ENCODE data around the gene SCARB1.

The SCARB1 gene

DNA sequence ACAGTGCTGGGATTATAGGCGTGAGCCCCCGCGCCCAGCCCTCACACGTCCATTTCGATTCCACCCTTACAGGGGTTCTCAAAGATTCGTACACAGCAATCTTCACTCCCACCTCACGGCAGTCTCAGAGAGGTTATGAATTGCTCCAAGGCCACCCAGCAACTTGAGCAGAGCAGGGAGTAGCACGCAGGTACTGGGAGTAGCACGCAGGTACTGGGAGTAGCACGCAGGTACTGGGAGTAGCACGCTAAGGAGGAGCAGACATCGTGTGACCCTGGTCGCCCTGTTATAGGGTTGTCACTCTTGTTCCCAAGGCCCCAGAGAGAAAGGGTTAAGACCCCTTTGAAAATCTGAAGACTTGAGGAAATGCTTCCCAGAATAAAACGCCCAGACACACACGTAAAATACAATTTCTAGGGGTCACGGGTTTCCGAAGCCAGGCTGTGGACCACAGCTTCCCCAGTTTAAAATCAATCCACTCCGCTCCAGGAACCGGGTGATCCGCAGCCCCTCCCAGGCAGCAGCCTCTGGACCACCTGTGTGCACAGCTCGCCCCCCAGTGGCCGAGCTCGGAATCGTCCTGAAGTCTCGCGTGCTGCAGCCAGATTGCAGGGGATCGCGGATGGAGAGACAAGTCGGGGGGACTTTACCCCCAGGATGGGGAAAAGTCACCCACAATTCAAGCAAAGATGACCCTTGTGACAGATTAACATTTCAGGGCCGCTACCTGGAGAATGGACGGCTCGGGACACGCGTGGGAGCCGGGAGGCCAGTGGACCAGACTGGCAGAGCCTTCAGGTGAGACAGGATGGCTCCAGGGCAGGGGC lies 92.0 kb downstream of the SCARB1 start:
- peak; percentile 82 for DNase-seq

DNA sequence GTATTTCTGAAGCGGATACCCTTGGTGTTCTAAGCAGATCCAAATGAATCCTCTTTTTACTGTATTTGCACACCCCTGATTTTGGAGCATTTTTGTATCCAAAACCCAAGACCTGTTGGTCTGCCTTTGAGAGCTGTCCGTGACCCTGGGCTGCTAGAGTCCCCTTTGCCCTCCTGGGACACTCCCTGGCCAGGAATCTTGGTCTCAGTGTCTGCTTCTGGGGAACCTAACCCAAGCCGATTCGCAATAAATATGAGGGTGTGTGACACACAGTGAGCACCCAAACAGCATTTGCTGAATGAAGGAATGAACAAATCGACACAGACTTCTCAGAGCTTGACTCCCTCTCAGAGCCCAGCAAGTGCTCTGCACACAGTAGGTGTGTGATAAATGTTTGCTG lies 92.9 kb downstream of the SCARB1 start:
- no peak for DNase-seq

DNA sequence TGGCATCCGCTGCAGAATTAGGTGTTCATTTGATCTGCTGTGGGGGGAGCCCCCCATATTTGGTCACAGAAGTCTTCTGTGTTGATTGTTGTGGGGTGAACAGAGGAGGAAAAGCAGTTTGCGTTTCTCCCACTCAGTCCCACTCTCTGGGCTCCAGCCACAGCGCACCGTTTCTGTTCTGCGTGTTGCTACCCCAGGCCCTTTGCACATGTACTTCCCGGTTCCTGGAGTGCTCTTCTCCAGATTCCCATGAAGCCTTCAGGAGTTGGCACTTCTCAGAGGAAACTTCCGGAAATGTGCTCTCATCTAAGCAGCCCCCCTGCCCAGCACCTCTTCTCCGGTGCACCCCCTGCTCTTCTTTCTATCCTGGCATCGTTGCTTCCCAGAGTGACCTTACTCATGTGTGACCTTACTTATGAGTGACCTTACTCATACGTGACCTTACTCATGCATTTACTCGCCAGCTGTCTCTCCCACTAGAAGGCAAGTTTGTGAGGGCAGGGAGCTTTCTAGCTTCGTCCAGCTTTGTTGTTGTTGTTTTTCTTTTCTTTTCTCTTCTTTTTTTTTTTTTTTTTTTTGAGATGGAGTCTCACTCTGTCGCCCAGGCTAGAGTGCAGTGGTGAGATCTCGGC lies 93.7 kb downstream of the SCARB1 start:
- DNase-seq = no peak

DNA sequence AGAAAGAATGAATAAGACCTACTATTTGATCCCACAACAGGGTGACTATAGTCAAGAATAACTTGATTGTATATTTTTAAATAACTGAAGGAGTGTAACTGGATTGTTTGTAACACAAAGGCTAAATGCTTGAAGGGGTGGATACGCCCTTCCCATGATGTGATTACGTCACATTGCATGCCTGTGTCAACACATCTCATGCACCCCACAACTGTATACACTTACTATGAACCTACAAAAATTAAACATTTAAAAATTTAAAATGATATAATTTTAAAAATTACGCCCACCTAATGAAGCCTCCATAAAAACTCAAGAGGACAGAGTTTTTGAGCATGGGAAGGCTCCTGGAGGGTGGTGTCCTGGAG lies 94.5 kb downstream of the SCARB1 start:
- DNase-seq = no peak

DNA sequence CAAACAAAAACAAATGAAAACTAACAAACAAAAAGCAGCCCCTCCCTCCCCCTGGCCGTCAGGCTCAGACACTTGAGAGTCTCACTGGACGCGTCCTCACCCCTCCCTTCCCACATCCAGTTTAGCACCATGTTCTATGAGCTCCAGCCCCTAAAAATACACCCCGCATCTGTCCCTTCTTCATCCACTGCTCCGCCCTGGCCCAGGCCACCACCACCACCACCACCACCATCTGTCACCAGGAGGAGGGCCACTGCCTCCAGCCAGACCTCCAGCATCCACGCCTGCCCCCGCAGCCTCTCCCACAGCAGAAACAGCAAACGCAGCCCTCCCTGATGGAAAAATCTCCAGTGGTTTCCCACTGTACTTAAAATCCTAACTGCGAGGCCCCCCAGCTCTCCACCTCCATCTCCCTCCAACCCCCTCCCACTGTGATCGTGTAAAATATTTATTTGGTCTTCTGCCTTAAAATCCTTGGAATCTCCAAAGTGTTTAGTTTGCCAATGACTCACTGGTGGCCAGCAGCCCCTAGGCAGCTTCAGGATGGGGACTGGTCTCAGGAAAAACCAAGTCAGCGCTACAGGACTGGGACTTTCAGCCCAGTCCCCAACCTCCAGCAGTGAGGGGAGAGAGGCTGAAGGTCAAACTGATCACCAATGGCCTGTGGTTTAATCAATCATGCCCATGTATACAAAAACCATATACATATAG lies 95.1 kb downstream of the SCARB1 start:
- DNase-seq = no peak

DNA sequence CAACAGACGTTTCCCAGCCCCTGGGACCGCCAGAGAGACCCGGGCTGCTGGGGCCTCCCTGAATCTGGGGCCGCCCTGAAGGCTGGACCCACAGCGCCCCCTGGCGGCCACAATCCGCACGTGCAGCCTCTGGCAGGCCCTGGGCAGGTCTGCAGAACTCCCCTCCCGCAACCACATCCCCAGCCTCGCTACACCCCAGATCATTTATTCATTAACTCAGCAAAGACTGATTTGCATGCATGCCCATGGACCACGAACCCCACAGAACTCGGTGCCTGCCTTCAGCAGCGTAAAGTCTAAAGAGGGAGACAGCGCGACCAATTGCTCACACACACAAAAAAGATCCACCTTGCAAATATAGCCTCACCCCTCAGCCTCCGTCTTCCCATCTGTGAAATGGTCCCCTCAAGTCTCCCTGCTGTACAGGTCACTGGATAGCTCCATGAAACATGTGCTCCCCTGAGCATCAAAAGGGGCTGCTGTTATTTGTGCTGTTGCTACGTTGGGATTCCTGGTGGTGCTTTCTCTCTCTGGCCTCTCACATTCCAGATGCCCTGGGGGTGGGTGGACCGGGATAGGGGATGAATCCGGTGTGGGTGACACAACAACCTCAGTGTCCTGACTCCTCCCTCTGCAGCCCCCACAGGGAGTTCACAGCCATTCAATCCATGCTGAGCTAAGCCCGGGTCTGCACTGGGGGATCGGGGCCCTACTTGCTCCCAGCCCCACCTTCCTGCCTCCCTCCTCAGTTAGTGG lies 96.4 kb downstream of the SCARB1 start:
- peak; percentile 83 for DNase-seq

DNA sequence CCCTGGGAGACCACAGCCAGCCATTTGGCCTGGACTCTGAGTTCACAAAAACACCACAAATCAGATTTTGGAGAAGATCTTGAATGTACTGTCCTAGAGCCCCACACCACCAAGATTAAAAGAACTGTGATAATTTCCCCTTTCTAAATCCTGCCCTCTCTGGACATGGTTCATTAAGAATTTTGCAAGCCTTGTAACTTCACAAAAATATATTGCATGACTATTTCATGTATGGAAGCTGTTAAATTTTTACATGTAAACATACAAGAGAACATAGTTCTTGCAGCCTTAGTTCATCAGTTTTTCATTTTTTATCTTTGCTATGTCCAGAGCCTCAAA lies 97.0 kb downstream of the SCARB1 start:
- DNase-seq = no peak

DNA sequence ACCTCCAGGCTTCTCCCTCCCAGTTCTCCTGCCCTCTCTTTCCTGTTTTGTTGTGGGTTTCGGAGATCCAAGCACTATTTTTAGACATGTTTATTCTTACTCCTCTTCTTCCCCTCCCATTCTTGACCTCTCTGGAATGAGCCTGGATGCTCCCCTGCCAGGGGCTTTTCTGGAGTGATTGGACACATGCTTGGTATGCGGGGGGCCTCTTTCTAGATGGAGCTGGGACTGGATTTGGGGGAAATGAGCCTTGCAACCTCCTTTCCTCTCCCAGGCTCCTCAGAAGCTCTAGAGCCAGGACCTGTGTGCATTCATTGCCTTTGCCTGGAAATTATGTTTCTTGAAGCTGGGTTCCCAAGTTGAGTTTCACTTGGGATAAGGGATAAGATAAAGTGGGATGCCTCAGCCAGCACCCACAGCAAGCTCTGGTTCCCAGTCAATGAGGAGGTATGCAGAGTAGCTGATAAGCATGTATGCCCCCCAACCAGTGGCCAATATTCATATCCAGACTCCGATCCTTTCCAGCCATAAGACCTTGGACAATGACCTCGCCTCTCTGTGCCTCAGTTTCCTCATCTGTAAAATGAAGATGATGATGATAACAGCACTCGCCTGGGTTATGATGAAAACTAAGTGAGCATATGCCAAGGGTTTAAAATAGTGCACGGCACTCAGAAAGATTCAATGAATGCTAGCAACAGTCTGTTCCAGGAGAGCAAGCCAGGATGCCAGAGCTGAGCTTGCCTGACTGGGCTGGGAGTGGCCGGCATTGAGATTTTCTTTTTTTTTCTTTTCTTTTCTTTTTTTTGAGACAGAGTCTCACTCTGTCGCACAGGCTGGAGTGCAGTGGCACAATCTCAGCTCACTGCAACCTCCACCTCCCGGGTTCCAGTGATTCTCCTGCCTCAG lies 97.8 kb downstream of the SCARB1 start:
- DNase-seq = no peak

DNA sequence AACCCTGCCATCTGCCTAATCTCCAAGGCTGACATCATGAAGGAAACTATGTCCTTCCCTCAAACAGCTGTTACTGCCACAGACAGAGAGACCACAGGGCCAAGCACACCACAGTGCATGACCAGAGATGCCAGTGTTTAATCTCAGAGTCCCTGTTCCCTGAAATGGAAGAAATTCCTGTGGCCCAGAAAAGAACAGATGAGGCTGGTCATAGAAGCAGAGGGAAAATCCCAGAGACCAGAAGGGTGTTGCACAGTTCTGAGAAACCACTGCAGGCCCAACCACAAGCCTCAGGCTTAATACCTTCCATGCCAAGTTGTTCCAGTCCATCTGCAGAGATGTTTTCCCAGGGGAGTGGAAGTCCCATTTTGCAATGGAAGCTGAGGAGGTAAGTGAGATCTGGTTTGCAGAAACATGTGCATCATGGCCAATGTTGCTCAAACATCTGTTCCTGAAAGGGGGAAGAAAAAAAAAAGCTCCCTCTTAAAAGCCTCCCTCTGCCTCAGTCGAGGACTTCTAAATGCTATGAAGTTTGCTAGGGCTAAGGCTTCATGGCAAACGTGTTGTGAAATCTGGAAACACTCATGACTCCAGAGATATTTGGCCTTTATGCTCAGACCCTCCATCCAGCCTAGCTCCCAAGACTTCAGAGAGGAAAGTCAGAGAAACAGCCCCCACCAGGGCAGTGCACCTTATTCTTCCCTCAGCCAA lies 98.6 kb downstream of the SCARB1 start:
- peak; percentile 89 for DNase-seq

DNA sequence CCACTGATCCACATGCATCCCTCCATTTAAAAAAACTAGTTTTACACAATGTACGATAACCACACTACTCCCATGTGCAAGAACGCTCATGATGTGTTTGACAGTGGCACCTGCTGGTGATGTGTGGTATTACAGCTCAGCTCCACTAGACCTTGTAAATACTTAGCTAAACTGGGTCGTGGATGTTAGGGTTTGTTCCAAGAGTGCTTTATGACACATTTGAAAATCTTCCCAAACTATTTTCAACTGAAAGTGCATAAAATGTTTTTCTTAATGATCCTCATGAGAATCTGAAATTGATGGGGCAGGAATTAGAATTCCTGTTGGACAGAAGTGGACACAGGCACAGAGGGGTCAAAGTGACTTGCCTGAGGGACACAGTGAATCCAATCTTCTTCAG lies 99.2 kb downstream of the SCARB1 start:
- peak; percentile 27 for DNase-seq

DNA sequence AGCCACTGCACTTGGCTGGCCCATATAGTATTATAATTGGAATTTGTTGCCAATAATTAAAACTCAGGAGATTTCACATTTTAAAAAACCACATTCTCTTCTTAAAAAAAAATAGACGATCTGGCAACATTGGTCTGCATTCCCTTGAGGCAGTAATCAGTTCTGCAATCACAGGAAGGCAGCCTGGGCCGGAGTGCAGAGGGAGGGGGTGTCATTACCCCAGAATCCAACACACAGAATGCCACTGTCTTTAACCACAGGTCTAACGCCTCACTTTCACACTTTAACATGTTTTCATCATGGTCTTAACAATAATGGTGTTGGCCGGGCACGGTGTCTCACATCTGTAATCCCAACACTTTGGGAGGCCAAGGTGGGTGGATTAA lies 100.1 kb downstream of the SCARB1 start:
- no peak for DNase-seq

DNA sequence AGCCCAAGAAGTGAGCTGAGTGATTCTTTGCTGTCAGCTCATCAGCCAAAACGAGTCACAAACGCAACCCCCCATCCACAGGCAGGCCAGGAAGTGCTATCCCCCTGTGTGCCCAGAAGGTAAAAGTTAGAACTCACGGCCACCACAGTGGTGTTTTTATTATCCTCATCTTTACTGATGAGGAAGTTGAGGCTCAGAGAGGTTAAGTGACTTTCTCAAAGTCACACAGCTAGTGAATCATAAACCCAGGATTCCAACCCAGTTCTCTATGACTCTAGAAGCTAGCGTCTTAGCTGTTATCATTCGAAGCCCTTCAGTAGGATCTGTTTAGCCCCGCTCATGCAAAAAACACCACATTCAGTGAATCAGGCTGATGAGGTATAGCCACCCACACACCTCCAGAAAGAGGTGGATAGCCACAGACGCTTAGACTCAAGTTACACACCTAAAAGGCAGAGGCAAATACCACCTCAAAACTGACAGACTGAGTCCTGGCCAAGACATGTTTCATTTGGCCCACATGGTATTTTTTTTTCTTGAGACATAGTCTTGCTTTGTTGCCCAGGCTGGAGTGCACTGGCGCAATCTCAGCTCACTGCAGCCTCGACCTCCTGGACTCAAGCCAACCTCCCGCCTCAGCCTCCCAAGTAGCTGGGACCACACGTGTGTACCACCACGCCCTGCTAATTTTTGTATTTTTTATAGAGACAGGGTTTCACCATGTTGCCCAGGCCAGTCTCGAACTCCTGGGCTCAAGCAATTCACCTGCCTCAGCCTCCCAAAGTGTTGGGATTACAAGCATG lies 100.7 kb downstream of the SCARB1 start:
- no peak for DNase-seq

DNA sequence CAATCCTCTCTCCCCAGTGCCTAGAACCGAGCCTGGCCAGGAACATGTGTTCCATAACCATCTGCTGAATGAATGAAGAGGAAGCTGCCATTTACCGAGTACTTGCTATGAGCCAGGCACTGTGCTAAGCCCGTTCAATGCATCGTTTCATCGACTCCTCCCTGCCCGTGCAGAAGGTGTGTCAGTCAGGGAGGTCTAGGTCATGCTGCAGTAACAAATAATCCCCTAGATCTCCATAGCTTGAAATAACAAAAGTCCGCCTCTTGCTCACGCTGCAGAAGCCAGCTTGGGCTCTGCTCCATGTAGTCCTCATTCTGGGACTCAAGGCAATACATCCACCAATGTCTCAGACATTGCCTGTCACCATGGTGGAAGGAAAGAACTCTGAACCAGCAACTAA lies 101.3 kb downstream of the SCARB1 start:
- DNase-seq = no peak

DNA sequence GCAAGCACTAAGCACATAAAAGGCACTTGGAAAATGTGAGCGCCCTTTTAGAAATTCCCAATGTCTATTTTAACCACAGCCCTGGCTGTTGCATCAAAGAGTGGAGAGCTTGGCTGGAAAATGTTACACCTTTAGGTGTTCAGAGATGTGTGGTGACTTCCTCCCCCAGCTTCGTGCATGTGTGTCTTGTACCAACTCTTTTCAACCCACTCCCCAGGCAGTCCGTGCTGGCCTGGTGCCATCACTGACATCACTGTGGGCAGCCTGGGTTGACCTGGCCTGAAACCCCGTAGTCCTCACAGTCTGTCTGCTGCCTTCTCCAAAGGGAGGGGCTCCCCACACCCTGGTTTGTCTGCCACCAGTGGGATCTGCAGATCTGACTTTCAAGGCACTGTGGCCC lies 101.8 kb downstream of the SCARB1 start:
- DNase-seq = no peak

DNA sequence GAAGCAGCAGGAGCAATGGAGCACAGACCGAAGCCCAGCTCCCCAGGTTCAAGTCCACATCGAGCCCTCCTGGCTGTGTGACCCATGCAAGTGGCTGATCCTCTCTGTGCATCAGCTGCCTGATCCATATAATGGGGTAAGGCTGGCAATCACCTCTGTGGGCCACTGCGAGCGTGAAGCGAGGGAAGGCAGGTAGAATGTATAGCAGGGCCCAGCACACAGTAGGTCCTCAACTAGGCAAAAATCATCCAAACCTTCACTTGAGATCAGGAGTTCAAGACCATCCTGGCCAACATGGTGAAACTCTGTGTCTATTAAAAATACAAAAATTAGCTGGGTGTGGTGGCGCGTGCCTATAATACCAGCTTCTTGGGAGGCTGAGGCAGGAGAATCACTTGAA lies 102.6 kb downstream of the SCARB1 start:
- DNase-seq = no peak

DNA sequence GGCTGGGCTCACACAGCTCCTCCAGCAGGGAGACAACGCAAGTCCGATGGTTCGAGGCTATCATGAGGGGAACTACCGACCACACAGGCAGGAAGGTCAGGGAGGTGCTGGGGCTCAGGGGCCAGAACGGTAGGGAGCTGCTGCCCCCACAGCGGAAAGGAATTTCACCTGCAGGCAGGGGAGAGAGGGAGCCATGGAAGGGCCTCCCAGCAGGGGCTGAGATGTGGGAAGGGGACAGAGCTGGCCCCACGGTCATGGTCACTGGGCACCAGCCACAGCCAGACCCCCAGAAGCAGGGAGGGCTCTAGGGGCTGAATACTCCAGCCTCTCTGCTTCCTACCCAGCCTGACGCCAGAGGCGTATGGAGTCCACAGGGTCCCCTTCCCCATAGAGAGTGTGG lies 103.1 kb downstream of the SCARB1 start:
- DNase-seq = no peak

DNA sequence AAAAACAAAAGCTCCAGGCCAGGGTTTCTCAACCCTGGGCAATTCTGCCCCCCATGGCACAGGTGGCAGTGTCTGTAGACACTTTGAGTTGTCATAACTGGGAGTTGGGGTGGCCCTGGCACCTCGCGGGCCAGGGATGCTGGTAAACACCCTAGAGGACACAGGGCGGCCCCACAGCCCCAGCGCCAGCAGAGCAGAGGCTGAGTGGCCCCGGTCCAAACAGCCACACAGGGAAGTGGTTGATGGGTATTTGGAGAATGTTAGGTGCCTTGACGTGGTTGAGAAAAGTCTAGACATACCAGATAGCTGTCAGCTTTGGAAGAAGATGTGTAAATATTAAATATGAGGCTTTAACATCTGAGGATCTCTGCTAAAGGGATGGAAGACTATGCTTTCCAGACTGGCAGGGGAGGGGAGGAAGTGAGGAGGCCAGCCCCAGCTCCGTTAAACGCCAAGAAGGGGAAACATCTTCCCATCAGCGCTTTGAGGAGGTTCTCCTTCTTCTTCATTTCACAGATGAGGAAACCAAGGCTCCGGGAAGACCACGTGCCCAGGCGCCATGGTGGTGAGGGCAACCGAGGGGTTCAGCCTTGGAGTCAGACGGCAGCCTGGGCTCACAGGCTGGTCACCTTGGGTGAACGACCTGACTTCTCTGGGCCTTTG lies 103.7 kb downstream of the SCARB1 start:
- DNase-seq = no peak

DNA sequence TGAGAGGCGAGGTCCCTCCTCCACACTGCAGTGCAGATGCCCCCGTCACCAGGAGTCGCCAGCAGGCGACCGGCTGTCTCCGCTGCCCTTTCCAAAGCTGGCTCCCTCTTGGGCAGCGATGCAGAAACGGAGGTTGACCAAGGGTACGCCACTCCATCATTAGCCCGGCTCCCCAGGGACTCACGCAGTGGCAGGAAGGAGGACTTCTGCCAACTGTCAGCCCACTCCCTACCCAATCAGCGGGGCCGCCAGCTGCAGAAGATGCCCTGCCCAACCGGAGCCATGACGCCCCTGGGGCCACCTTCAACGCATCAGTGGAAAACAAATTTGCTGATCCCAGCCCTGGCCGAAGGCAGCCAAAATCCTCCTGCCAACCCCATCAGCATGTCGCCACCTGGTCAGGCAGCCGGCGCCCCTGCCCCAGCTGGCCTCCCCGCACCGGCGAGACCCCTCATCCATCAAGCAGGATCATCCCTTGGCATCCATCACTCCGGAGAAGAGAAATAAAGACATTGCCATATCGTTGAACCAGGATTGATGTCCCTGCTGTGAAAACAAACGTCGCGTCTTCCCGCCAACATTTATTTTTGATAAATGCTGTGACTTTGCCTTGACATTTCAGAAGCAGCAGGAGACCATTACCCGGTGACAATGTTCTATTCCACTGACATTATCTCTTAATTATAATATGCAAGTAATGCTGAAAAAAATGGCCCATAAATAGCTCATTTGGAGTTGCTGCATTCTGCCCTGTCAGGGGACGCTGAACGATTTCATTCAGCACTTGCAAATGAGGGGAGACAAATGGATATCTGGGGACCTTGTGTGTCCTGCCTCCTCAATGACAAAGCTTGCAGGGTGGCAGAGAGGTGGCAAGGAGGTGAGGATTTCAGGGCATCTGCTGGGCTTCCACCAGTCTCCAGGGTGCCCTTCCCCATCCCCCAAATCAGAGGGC lies 105.1 kb downstream of the SCARB1 start:
- DNase-seq = peak; percentile 96

DNA sequence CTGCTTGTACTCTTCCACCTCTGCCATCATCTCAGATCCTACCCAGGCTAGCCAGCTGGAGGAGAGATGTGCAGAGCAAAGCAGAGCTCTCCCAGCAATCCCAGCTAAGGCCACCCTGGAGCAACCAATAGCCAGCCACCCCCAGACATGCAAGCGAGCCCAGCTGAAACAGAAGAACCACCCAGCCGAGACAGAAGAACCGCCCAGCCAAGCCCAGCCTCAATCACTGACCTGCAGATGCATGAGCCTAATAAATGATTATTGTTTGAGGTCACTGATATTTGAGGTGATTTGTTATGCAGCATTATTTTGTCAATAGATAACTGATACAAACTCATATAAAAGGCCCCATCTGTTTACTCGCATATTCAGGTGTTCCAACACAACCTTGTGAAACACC lies 106.3 kb downstream of the SCARB1 start:
- no peak for DNase-seq
